Neural progenitor cell (in vitro differentiated cells): ENCODE measurements around the gene SLC35F4.

Experiments used
- CTCF ChIP-seq: fragments of 200-600 bp; sonication (generic); IDR thresholded peaks from 2 replicates; pipeline ENCODE4 v1.5.1; 2017; ENCODE audit warnings: antibody characterized with exemption, mild to moderate bottlenecking
- EZH2 ChIP-seq: fragments of 200-600 bp; sonication (generic); IDR thresholded peaks from 2 replicates; pipeline ENCODE4 v1.6.1; 2017; ENCODE audit warnings: antibody characterized with exemption, mild to moderate bottlenecking, moderate library complexity

GRCh38 chr14:57822081-57822480 lies 43.8 kb downstream of the SLC35F4 start:
- TF ChIP-seq CTCF (no peak), EZH2 (no peak)
